Endometrial microvascular endothelial cells (primary cell): ENCODE data around the gene RANGAP1. TPM values are rescaled to one million over a fixed set of nuclear protein-coding genes. Genes with fewer than 3 reads are reported as not detected.
"Not testable (repeated sequence)": the region's sequence is repeated elsewhere in the genome, so short reads cannot be mapped to it uniquely, and the experiment has no call there.

Experiments used
- in situ Hi-C: cut with HindIII; loops from 2 replicates; pipeline ENCODE4 v1.10.0; 2017; ENCODE audit warnings: low sequenced_read_pairs, low pct_unique_long_range_greater_than_20kb; ENCODE audit errors: inconsistent ontology term
- total RNA-seq: library from RNA; depleted of rRNA; stranded (reverse); fragments of >200 nt; gene quantifications from one replicate; pipeline ENCODE4 v1.2.3, GENCODE V29; 2015; ENCODE audit errors: inconsistent ontology term

Gene RANGAP1
- total RNA-seq, 1 donor from 2014 or later = 226 TPM

- in situ Hi-C loops = no loop called here
Measured at GRCh38 chr22:41262250-41262765, 23.7 kb downstream of the RANGAP1 start.

GRCh38 chr22:41261541-41262249 lies 24.3 kb downstream of the RANGAP1 start:
- in situ Hi-C loops = no loop called here

GRCh38 chr22:41260871-41261270 lies 25.1 kb downstream of the RANGAP1 start:
- in situ Hi-C loops = no loop called here

- in situ Hi-C loops = not testable (repeated sequence)
Measured at GRCh38 chr22:41259756-41260155, 26.2 kb downstream of the RANGAP1 start.

- in situ Hi-C loops = no loop called here
Measured at GRCh38 chr22:41257696-41258095, 28.3 kb downstream of the RANGAP1 start.

GRCh38 chr22:41256254-41257253 lies 29.4 kb downstream of the RANGAP1 start:
- in situ Hi-C loops = no loop called here

- in situ Hi-C loops = no loop called here
Measured at GRCh38 chr22:41254230-41254629, 31.8 kb downstream of the RANGAP1 start.

GRCh38 chr22:41252365-41252764 lies 33.6 kb downstream of the RANGAP1 start:
- in situ Hi-C loops = no loop called here

- in situ Hi-C loops = no loop called here
Measured at GRCh38 chr22:41250127-41250526, 35.9 kb downstream of the RANGAP1 start.

- in situ Hi-C loops = no loop called here
Measured at GRCh38 chr22:41249442-41249841, 36.5 kb downstream of the RANGAP1 start.

GRCh38 chr22:41248758-41249157 lies 37.2 kb downstream of the RANGAP1 start:
- in situ Hi-C loops = no loop called here

GRCh38 chr22:41248314-41248713 lies 37.7 kb downstream of the RANGAP1 start:
- in situ Hi-C loops = no loop called here

- in situ Hi-C loops = no loop called here
Measured at GRCh38 chr22:41247703-41248102, 38.3 kb downstream of the RANGAP1 start.

GRCh38 chr22:41245917-41246499 lies 40.0 kb downstream of the RANGAP1 start:
- in situ Hi-C loops = no loop called here

- in situ Hi-C loops = no loop called here
Measured at GRCh38 chr22:41243361-41243760, 42.6 kb downstream of the RANGAP1 start.

- in situ Hi-C loops = no loop called here
Measured at GRCh38 chr22:41242396-41243117, 43.4 kb downstream of the RANGAP1 start.

GRCh38 chr22:41241133-41241676 lies 44.8 kb downstream of the RANGAP1 start:
- in situ Hi-C loops = no loop called here

GRCh38 chr22:41240377-41241132 lies 45.4 kb downstream of the RANGAP1 start, which contains the start of gene CHADL:
CHADL (minus strand) TSS chr22:41240931; CDS start chr22:41240881, 50 bp downstream.
- in situ Hi-C loops = no loop called here
